Measurements from ENCODE around the gene BDP1.
A peak's percentile ranks its signal among the peaks of the same experiment; 100 is the strongest.
"Not testable (repeated sequence)": the region's sequence is repeated elsewhere in the genome, so short reads cannot be mapped to it uniquely, and the experiment has no call there.

The BDP1 gene

GRCh38 chr5:71573591-71573990 is 118.1 kb downstream of the BDP1 start:
- no peak for DNase-seq (ENCODE audit: low read depth)

GRCh38 chr5:71575588-71575987 is 120.1 kb downstream of the BDP1 start:
- DNase-seq (ENCODE audit: low read depth): not testable (repeated sequence)

GRCh38 chr5:71576241-71576640 is 120.8 kb downstream of the BDP1 start:
- DNase-seq (ENCODE audit: low read depth): no peak

- not testable (repeated sequence) for DNase-seq (ENCODE audit: low read depth)
Observed at GRCh38 chr5:71577839-71578238, 122.4 kb downstream of the BDP1 start.

- DNase-seq (ENCODE audit: low read depth): no peak
Observed at GRCh38 chr5:71582945-71583584, 127.6 kb downstream of the BDP1 start.

- DNase-seq (ENCODE audit: low read depth): peak; percentile 49
Observed at GRCh38 chr5:71586052-71586940, 130.8 kb downstream of the BDP1 start.

- DNase-seq (ENCODE audit: low read depth): peak; percentile 98
Observed at GRCh38 chr5:71586941-71587765, 131.7 kb downstream of the BDP1 start, which contains the start of gene MCCC2. Gene MCCC2 (plus strand): TSS chr5:71587340. CDS start chr5:71587426, 86 bp downstream.

- no peak for DNase-seq (ENCODE audit: low read depth)
Observed at GRCh38 chr5:71587766-71588532, 132.5 kb downstream of the BDP1 start.

- DNase-seq (ENCODE audit: low read depth): no peak
Observed at GRCh38 chr5:71588533-71588885, 133.1 kb downstream of the BDP1 start.

GRCh38 chr5:71589903-71590302 is 134.5 kb downstream of the BDP1 start:
- no peak for DNase-seq (ENCODE audit: low read depth)

GRCh38 chr5:71591100-71591499 is 135.6 kb downstream of the BDP1 start:
- DNase-seq (ENCODE audit: low read depth): no peak

GRCh38 chr5:71596169-71596568 is 140.7 kb downstream of the BDP1 start:
- peak; percentile 41 for DNase-seq (ENCODE audit: low read depth)

GRCh38 chr5:71597001-71597400 is 141.6 kb downstream of the BDP1 start:
- no peak for DNase-seq (ENCODE audit: low read depth)

GRCh38 chr5:71600783-71601182 is 145.3 kb downstream of the BDP1 start:
- DNase-seq (ENCODE audit: low read depth): peak; percentile 18

GRCh38 chr5:71601222-71602026 is 146.0 kb downstream of the BDP1 start:
- peak; percentile 99 for DNase-seq (ENCODE audit: low read depth)

GRCh38 chr5:71609916-71610315 is 154.5 kb downstream of the BDP1 start:
- not testable (repeated sequence) for DNase-seq (ENCODE audit: low read depth)

- no peak for DNase-seq (ENCODE audit: low read depth)
Observed at GRCh38 chr5:71615809-71616208, 160.4 kb downstream of the BDP1 start.
